Left ventricle myocardium inferior (tissue), 1 donor: ENCODE data around the gene STK32B. TPM values are rescaled to one million over a fixed set of nuclear protein-coding genes. Genes with fewer than 3 reads are reported as not detected.

ENCODE experiments used
- DNase-seq: peaks from one replicate; pipeline ENCODE4 v3.0.0-alpha.2; 2020
- H3K27ac ChIP-seq: fragments of 200-600 bp; replicated peaks from 2 replicates; pipeline ENCODE4 v1.8.0; 2021
- H3K27me3 ChIP-seq: fragments of 200-600 bp; 2 replicates; pipeline ENCODE4 v1.8.0; 2021; ENCODE audit warnings: low read depth
- H3K36me3 ChIP-seq: fragments of 200-600 bp; 2 replicates; pipeline ENCODE4 v1.8.0; 2021
- H3K4me1 ChIP-seq: fragments of 200-600 bp; 2 replicates; pipeline ENCODE4 v1.8.0; 2021
- H3K4me3 ChIP-seq: fragments of 200-600 bp; 2 replicates; pipeline ENCODE4 v1.8.0; 2021; ENCODE audit warnings: mild to moderate bottlenecking, moderate library complexity
- H3K9me3 ChIP-seq: fragments of 200-600 bp; replicated peaks from 2 replicates; pipeline ENCODE4 v1.8.0; 2021
- intact Hi-C: fragments of 100-400 bp; cut with micrococcal nuclease; formaldehyde crosslinking; loops from one replicate; pipeline ENCODE4 v1.11.0; 2022
- total RNA-seq: library from RNA; stranded (reverse); fragmentation: NEBNext Ultra II Directional; extraction: Animal tissue kit (Norgen Biotek cat#: 25700); gene quantifications from one replicate; pipeline ENCODE4 v1.2.1, GENCODE V29; 2021
- TF ChIP-seq, protein P1 (sequence below): fragments of 200-600 bp; IDR thresholded peaks from 2 replicates; pipeline ENCODE4 v1.8.0; 2021; ENCODE audit warnings: antibody characterized with exemption, mild to moderate bottlenecking, borderline replicate concordance
- donor health status: DM: no; HTN: yes; CAD: no; lungs with severe emphysema.

STK32B gene
- total RNA-seq, 1 donor from 2014 or later: 0.55 TPM

DNA sequence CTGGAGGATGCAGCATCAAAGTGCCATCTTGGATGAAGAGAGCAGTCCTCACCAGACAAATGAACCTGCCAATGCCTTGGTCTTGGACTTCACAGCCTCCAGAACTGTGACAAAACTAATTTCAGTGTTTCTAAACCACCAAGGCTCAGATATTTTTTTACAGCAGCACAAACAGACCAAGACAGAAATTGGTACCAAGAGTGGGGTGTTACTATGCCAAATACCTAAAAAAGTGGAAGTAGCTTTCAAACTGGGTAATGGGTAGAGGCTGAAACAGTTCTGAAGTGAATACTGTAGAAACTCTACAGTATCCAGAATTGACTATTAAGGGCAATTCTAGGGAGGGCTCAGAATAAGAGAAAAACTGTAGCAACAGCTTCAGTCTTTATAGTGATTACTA, 170.8 kb downstream of the STK32B start:
- Histone ChIP-seq H3K27ac (no peak overlapping the region), H3K4me1 (no peaks in the 10 kb centered on the region), H3K4me3 (no peak overlapping the region), H3K9me3 (peaks cover 24% of the 10 kb centered on the region), H3K36me3 (no peaks in the 10 kb centered on the region), H3K27me3 (no peaks in the 10 kb centered on the region)
- no peak for DNase-seq
- intact Hi-C loops: no loop called here
- TF ChIP-seq, protein P1, sequence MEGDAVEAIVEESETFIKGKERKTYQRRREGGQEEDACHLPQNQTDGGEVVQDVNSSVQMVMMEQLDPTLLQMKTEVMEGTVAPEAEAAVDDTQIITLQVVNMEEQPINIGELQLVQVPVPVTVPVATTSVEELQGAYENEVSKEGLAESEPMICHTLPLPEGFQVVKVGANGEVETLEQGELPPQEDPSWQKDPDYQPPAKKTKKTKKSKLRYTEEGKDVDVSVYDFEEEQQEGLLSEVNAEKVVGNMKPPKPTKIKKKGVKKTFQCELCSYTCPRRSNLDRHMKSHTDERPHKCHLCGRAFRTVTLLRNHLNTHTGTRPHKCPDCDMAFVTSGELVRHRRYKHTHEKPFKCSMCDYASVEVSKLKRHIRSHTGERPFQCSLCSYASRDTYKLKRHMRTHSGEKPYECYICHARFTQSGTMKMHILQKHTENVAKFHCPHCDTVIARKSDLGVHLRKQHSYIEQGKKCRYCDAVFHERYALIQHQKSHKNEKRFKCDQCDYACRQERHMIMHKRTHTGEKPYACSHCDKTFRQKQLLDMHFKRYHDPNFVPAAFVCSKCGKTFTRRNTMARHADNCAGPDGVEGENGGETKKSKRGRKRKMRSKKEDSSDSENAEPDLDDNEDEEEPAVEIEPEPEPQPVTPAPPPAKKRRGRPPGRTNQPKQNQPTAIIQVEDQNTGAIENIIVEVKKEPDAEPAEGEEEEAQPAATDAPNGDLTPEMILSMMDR: no peak

DNA sequence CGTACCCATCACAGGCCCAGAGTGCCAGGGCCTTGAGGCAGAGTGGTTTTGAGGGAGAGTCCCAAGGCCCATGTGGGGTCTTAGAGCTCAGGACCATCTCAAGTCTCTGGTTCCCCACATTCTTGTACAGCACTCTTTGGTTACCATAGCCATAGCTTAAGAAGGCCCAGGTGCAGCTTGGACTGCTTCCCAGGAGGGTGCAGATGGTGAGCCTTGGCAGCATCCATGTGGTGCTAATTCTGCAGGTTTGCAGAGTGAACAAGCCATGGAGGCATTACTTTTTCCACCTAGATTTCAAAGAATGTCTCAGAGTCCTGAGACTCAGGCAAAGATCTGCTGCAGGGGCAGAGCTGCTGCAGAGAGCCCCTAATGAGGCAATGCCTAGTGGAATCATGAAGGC, 171.7 kb downstream of the STK32B start:
- no peak overlapping the region for H3K4me3 ChIP-seq
- no peak overlapping the region for H3K27ac ChIP-seq
- H3K36me3 ChIP-seq: no peaks in the 10 kb centered on the region
- peaks cover 24% of the 10 kb centered on the region for H3K9me3 ChIP-seq
- TF ChIP-seq, protein P1: no peak
- no peaks in the 10 kb centered on the region for H3K4me1 ChIP-seq
- intact Hi-C loops: no loop called here
- DNase-seq: no peak
- H3K27me3 ChIP-seq: no peaks in the 10 kb centered on the region

DNA sequence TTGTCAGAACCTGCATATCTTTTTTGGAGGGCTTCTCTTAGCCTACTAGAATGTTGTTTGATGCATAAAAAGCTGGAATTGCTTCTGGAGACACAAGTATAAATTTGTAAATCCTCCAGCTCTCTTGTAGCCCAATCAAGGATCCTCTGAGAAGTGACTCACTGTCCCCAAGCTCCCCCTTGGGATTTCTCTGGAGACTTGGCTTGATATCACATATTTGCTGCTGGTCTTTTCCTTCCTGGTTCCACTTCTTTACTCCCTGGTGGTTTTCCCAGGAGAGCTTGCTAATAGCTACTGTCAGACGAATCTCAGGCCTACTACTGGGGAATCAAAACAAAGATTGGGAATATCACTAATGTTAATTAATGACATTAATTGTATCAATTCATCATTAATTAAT, 173.1 kb downstream of the STK32B start:
- H3K36me3 ChIP-seq: no peaks in the 10 kb centered on the region
- H3K9me3 ChIP-seq: peaks cover 24% of the 10 kb centered on the region
- H3K27me3 ChIP-seq: no peaks in the 10 kb centered on the region
- no peak for DNase-seq
- no peak overlapping the region for H3K27ac ChIP-seq
- intact Hi-C loops: no loop called here
- H3K4me1 ChIP-seq: no peaks in the 10 kb centered on the region
- H3K4me3 ChIP-seq: no peak overlapping the region
- TF ChIP-seq, protein P1: no peak

DNA sequence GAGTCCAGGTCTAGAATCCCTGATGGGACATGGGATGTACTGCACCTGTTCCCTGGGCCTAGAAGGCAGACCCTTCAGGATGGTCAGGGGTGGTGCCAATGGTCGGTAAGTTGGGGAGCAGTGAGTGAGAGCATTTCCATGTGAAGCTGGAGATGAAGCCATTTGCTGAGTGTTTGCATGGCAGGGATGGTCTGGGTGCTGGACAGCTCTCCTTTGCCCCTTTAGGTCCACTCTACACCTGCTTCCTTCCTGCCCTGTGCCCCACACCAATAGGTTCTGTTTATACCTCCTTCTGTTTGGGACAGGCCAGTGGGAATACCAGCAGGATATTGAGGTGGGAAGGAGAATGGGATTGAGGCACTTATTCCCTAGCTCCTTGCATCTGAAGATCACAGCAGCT, 181.3 kb downstream of the STK32B start:
- TF ChIP-seq, protein P1: no peak
- no peak overlapping the region for H3K27ac ChIP-seq
- peaks cover 45% of the 10 kb centered on the region for H3K27me3 ChIP-seq
- no peak for DNase-seq
- no peaks in the 10 kb centered on the region for H3K4me1 ChIP-seq
- no peaks in the 10 kb centered on the region for H3K36me3 ChIP-seq
- no peaks in the 10 kb centered on the region for H3K9me3 ChIP-seq
- no peak overlapping the region for H3K4me3 ChIP-seq
- intact Hi-C loops: no loop called here

DNA sequence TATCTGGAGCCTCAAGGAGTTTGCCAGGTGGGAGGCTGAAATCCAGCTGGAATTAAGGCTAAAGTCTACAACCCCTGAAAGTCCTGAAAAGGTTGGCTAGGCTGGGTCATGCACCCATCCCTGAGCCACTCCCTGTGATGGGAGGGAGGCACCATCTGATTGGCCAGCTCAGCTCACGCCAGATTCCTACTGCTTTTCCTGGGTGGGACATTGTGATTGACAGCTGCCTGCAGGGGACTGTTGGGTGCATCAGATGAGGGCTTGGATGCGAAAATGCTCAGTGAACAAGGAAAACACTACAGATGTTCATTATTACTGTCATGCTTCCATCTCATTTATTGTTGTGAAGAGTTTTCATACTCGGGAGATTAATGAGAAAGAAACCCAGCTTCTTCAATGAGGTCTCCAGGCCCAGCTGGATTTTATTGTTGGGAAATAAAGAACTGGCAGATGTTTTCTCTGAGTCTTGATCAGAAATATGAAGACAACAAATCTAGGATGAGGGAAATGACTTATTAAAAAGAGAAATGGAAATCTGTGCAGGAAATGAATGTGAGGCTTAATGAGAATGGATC, 185.9 kb downstream of the STK32B start:
- H3K27ac ChIP-seq: no peak overlapping the region
- H3K4me3 ChIP-seq: no peak overlapping the region
- no peaks in the 10 kb centered on the region for H3K4me1 ChIP-seq
- no peaks in the 10 kb centered on the region for H3K36me3 ChIP-seq
- DNase-seq: no peak
- peaks cover 24% of the 10 kb centered on the region for H3K27me3 ChIP-seq
- intact Hi-C loops: no loop called here
- TF ChIP-seq, protein P1: no peak
- no peaks in the 10 kb centered on the region for H3K9me3 ChIP-seq
